SU-DHL-6 (cell line): ENCODE measurements around the gene GCC1.

Experiments used
- H2AFZ ChIP-seq: fragments of 200-600 bp; sonication (generic); 2 replicates; pipeline ENCODE4 v1.6.1; 2014; ENCODE audit warnings: low read depth, mild to moderate bottlenecking, moderate library complexity, mixed read lengths, antibody characterized with exemption, low read length; ENCODE audit not compliant: severe bottlenecking
- H3F3A ChIP-seq: fragments of 200-600 bp; shearing (Covaris generic); 2 replicates; pipeline ENCODE4 v1.6.0; 2016; ENCODE audit warnings: antibody characterized with exemption, mild to moderate bottlenecking; ENCODE audit not compliant: insufficient read depth
- H3K27ac ChIP-seq: fragments of 200-600 bp; sonication (generic); 2 replicates; pipeline ENCODE4 v1.5.1; 2016; ENCODE audit warnings: low read depth, mild to moderate bottlenecking, low read length, moderate library complexity, mixed read lengths
- H3K27me3 ChIP-seq: fragments of 200-600 bp; sonication (generic), shearing (Covaris generic); 2 replicates; pipeline ENCODE4 v1.6.0; 2014; ENCODE audit warnings: mild to moderate bottlenecking, low read length
- H3K36me3 ChIP-seq: fragments of 200-600 bp; sonication (generic); 2 replicates; pipeline ENCODE4 v1.6.1; 2014; ENCODE audit warnings: mild to moderate bottlenecking, low read length, mixed read lengths
- H3K4me2 ChIP-seq: fragments of 300-600, 200-600 bp; shearing (Covaris generic), sonication (generic); 2 replicates; pipeline ENCODE4 v1.6.0; 2014; ENCODE audit warnings: low read length, low read depth, mild to moderate bottlenecking; ENCODE audit not compliant: poor library complexity, severe bottlenecking
- H3K4me3 ChIP-seq: fragments of 200-600 bp; sonication (generic); 2 replicates; pipeline ENCODE4 v1.5.1; 2014; ENCODE audit warnings: antibody characterized with exemption, low read length, mild to moderate bottlenecking, mixed read lengths; ENCODE audit not compliant: insufficient read depth, poor library complexity, severe bottlenecking
- H3K79me2 ChIP-seq: fragments of 200-600 bp; sonication (generic); 2 replicates; pipeline ENCODE4 v1.6.1; 2014; ENCODE audit warnings: mild to moderate bottlenecking, low read length, moderate library complexity; ENCODE audit not compliant: insufficient read depth
- H3K9ac ChIP-seq: fragments of 200-600 bp; sonication (generic); 2 replicates; pipeline ENCODE4 v1.7.0; 2014; ENCODE audit warnings: mild to moderate bottlenecking, low read length
- H3K9me2 ChIP-seq: fragments of 200-600 bp; sonication (generic); replicated peaks from 2 replicates; pipeline ENCODE4 v1.6.1; 2014; ENCODE audit warnings: low read length; ENCODE audit not compliant: insufficient read depth
- H3K9me3 ChIP-seq: fragments of 200-600 bp; sonication (generic); 2 replicates; pipeline ENCODE4 v1.6.1; 2014; ENCODE audit warnings: low read length, mixed read lengths; ENCODE audit not compliant: insufficient read depth
- H4K20me1 ChIP-seq: fragments of 200-600 bp; sonication (generic); 2 replicates; pipeline ENCODE4 v1.6.1; 2014; ENCODE audit warnings: low read depth, mild to moderate bottlenecking, antibody characterized with exemption, low read length, moderate library complexity, mixed read lengths
- CTCF ChIP-seq: fragments of 200-600 bp; sonication (generic); IDR thresholded peaks from one replicate; pipeline ENCODE4 v1.5.1; 2017; ENCODE audit warnings: antibody characterized with exemption, mild to moderate bottlenecking, low read length, moderate library complexity; ENCODE audit not compliant: insufficient read depth, poor library complexity, severe bottlenecking
- EZH2phosphoT487 ChIP-seq: fragments of 200-600 bp; sonication (generic), shearing (Covaris generic); conservative IDR thresholded peaks from 2 replicates; pipeline ENCODE4 v1.6.1; 2018; ENCODE audit warnings: mild to moderate bottlenecking, antibody characterized with exemption, low read length, moderate library complexity, mixed read lengths

The GCC1 gene

GRCh38 chr7:127557803-127558202 is 27.6 kb downstream of the GCC1 start:
- Histone ChIP-seq H3K27me3 (no peaks in the 10 kb centered on the region), H3K4me2 (no peak overlapping the region), H4K20me1 (no peaks in the 10 kb centered on the region), H3K9me2 (no peaks in the 10 kb centered on the region; the same call in 1 of the 2 replicates), H3K79me2 (no peaks in the 10 kb centered on the region), H3K9ac (no peak overlapping the region), H3K4me3 (no peak overlapping the region), H3K27ac (no peak overlapping the region), H2AFZ (no peak overlapping the region), H3F3A (no peaks in the 10 kb centered on the region), H3K9me3 (no peaks in the 10 kb centered on the region), H3K36me3 (no peaks in the 10 kb centered on the region)
- TF ChIP-seq EZH2phosphoT487: no peak

GRCh38 chr7:127556404-127556803 is 29.0 kb downstream of the GCC1 start:
- Histone ChIP-seq H3K27ac (no peak overlapping the region), H3K4me2 (no peak overlapping the region), H2AFZ (no peak overlapping the region), H3K4me3 (no peak overlapping the region), H3K36me3 (no peaks in the 10 kb centered on the region), H3K9me3 (no peaks in the 10 kb centered on the region), H3F3A (no peaks in the 10 kb centered on the region), H3K27me3 (no peaks in the 10 kb centered on the region), H3K9ac (no peak overlapping the region), H3K9me2 (no peaks in the 10 kb centered on the region; the same call in 1 of the 2 replicates), H4K20me1 (no peaks in the 10 kb centered on the region), H3K79me2 (no peaks in the 10 kb centered on the region)
- TF ChIP-seq CTCF (no peak), EZH2phosphoT487 (no peak)

- Histone ChIP-seq H3K27me3 (no peaks in the 10 kb centered on the region), H3K4me3 (no peak overlapping the region), H3K4me2 (no peak overlapping the region), H3K27ac (no peak overlapping the region), H4K20me1 (no peaks in the 10 kb centered on the region), H3F3A (no peaks in the 10 kb centered on the region), H3K9ac (no peak overlapping the region), H3K9me3 (no peaks in the 10 kb centered on the region), H3K79me2 (no peaks in the 10 kb centered on the region), H3K36me3 (no peaks in the 10 kb centered on the region), H2AFZ (no peak overlapping the region), H3K9me2 (no peaks in the 10 kb centered on the region; the same call in 1 of the 2 replicates)
- TF ChIP-seq EZH2phosphoT487: no peak
- TF ChIP-seq CTCF: no peak
Observed at GRCh38 chr7:127551941-127552340, 33.5 kb downstream of the GCC1 start.

- Histone ChIP-seq H4K20me1 (no peaks in the 10 kb centered on the region), H3F3A (no peaks in the 10 kb centered on the region), H3K4me2 (no peak overlapping the region), H3K9me3 (peaks cover 7% of the 10 kb centered on the region; the same call in 1 of the 2 replicates), H3K9ac (no peak overlapping the region), H3K79me2 (no peaks in the 10 kb centered on the region), H3K36me3 (no peaks in the 10 kb centered on the region), H3K4me3 (no peak overlapping the region), H3K9me2 (no peaks in the 10 kb centered on the region; the same call in 1 of the 2 replicates), H3K27ac (no peak overlapping the region), H2AFZ (no peak overlapping the region), H3K27me3 (no peaks in the 10 kb centered on the region)
- no peak for TF ChIP-seq EZH2phosphoT487
Observed at GRCh38 chr7:127550247-127550646, 35.1 kb downstream of the GCC1 start.
